GM12878 (cell line): ENCODE data around the gene GNB5. TPM values are rescaled to one million over a fixed set of nuclear protein-coding genes. Genes with fewer than 3 reads are reported as not detected.

ENCODE experiments used
- ATAC-seq: fragments of 200-7000 bp; cut with Tn5 transposase; 3 replicates; pipeline ENCODE4 v1.9.1; 2020; ENCODE audit warnings: mild to moderate bottlenecking, moderate library complexity
- BruUV-seq: library from RNA; stranded (reverse); fragments of 400-500 nt; replicated peaks from 2 replicates; lab custom pipeline; 2021; lab: Mats Ljungman, UMichigan
- CTCF ChIA-PET: fragments of 300-600 bp; sonication (Branson Sonifier 250); formaldehyde crosslinking; extraction: SDS; loops from one replicate; lab custom pipeline; 2021; ENCODE audit warnings: inconsistent platforms; lab: Yijun Ruan, JAX
- POLR2A ChIA-PET: fragments of 350-600 bp; formaldehyde crosslinking; extraction: SDS; loops from one replicate; lab custom pipeline; 2021; ENCODE audit warnings: inconsistent platforms; lab: Charles Lee
- RAD21 ChIA-PET: fragments of 300-600 bp; sonication (Branson Sonifier 250); formaldehyde crosslinking; loops from one replicate; lab custom pipeline; 2023; ENCODE audit warnings: antibody characterized with exemption; ENCODE audit not compliant: unreplicated experiment; lab: Charles Lee
- SMC1A ChIA-PET: fragments of 300-600 bp; sonication (Branson Sonifier 250); formaldehyde crosslinking; loops from one replicate; lab custom pipeline; 2023; ENCODE audit not compliant: unreplicated experiment, uncharacterized antibody; lab: Charles Lee
- DNase-seq: peaks from one replicate; pipeline ENCODE4 v3.0.0-alpha.2; 2011; ENCODE audit warnings: low read depth, low spot score
- FAIRE-seq: peaks from 3 replicates; lab custom pipeline; 2011; peaks lifted over from hg19 to GRCh38; lab: Jason Lieb, UNC
- H2AFZ ChIP-seq: 2 replicates; pipeline ENCODE4 v1.6.0; 2011; ENCODE audit warnings: low read depth, low read length, control low read depth; ENCODE audit not compliant: control insufficient read depth
- H3K27ac ChIP-seq: 2 replicates; pipeline ENCODE4 v1.5.1; 2011; ENCODE audit warnings: control low read depth; ENCODE audit not compliant: control insufficient read depth, insufficient read depth
- H3K27me3 ChIP-seq, 2 experiments: replicated peaks in 1 of 2; 2 replicates each; pipeline versions ENCODE4 v1.6.0 to v1.6.1; 2011; ENCODE audit warnings: low read length in 1 of 2; ENCODE audit not compliant: control insufficient read depth in 2 of 2, insufficient read depth in 2 of 2
- H3K36me3 ChIP-seq, 2 experiments: 2 replicates each; pipeline ENCODE4 v1.5.1; 2011; ENCODE audit warnings: low read length in 1 of 2; ENCODE audit not compliant: control insufficient read depth in 2 of 2, insufficient read depth in 2 of 2
- H3K4me1 ChIP-seq: 2 replicates; pipeline ENCODE4 v1.6.1; 2011; ENCODE audit warnings: mild to moderate bottlenecking, low read length, moderate library complexity, mixed read lengths; ENCODE audit not compliant: control insufficient read depth, insufficient read depth
- H3K4me2 ChIP-seq: 2 replicates; pipeline ENCODE4 v1.6.0; 2011; ENCODE audit warnings: control low read depth; ENCODE audit not compliant: control insufficient read depth, insufficient read depth
- H3K4me3 ChIP-seq: fragments of 200-600 bp; sonication (generic); 2 replicates; pipeline ENCODE4 v1.5.1; 2016
- H3K79me2 ChIP-seq: 2 replicates; pipeline ENCODE4 v1.6.0; 2011; ENCODE audit warnings: low read length; ENCODE audit not compliant: control insufficient read depth, insufficient read depth
- H3K9ac ChIP-seq: 2 replicates; pipeline ENCODE4 v1.8.0; 2011; ENCODE audit warnings: low read length, control low read depth, mixed read lengths; ENCODE audit not compliant: control insufficient read depth, insufficient read depth
- H3K9me3 ChIP-seq: replicated peaks from 3 replicates; pipeline ENCODE4 v1.5.1; 2011; ENCODE audit warnings: mild to moderate bottlenecking, low read length; ENCODE audit not compliant: control insufficient read depth, insufficient read depth
- H4K20me1 ChIP-seq: 2 replicates; pipeline ENCODE4 v1.6.0; 2011; ENCODE audit not compliant: control insufficient read depth, insufficient read depth
- BCL11A ChIP-seq: IDR thresholded peaks from 2 replicates; pipeline ENCODE4 v1.6.1; 2011; ENCODE audit warnings: low read depth, low read length
- CBFB ChIP-seq: IDR thresholded peaks from 2 replicates; pipeline ENCODE4 v1.6.1; 2016; ENCODE audit warnings: antibody characterized with exemption, low read depth
- CBX3 ChIP-seq: fragments of 200-600 bp; sonication (generic); IDR thresholded peaks from 2 replicates; pipeline ENCODE4 v1.6.1; 2016; ENCODE audit warnings: low read depth, borderline replicate concordance
- CHD4 ChIP-seq: fragments of 200-600 bp; sonication (generic); IDR thresholded peaks from 2 replicates; pipeline ENCODE4 v1.6.1; 2016; ENCODE audit warnings: mild to moderate bottlenecking
- EP300 ChIP-seq, 2 experiments: fragments of 150-350 bp in 1 of 2; IDR thresholded peaks; 2 replicates each; pipeline ENCODE4 v1.6.1; 2011 to 2012; ENCODE audit warnings: low read depth in 2 of 2, low read length in 2 of 2, borderline replicate concordance in 1 of 2, improper control_type of control experiment in 1 of 2, inconsistent platforms in 1 of 2; ENCODE audit not compliant: control insufficient read depth in 1 of 2
- ETV6 ChIP-seq, 2 experiments: fragments of 450-650 bp in 1 of 2; IDR thresholded peaks in 1 of 2; conservative IDR thresholded peaks in 1 of 2; 2 replicates each; pipeline ENCODE4 v1.6.1; 2014; ENCODE audit warnings: antibody characterized with exemption in 1 of 2, borderline replicate concordance in 1 of 2, low read depth in 1 of 2, mild to moderate bottlenecking in 1 of 2, moderate library complexity in 1 of 2
- HDAC2 ChIP-seq: fragments of 200-600 bp; sonication (generic); IDR thresholded peaks from 2 replicates; pipeline ENCODE4 v1.6.1; 2017
- KAT2A ChIP-seq: conservative IDR thresholded peaks from 2 replicates; pipeline ENCODE4 v1.6.1; 2011; ENCODE audit warnings: low read depth, low read length; ENCODE audit not compliant: control insufficient read depth
- KDM1A ChIP-seq: fragments of 200-600 bp; sonication (generic); IDR thresholded peaks from 2 replicates; pipeline ENCODE4 v1.6.1; 2016; ENCODE audit warnings: borderline replicate concordance
- KLF5 ChIP-seq: fragments of 450-650 bp; IDR thresholded peaks from 2 replicates; pipeline ENCODE4 v1.6.1; 2014; ENCODE audit warnings: mild to moderate bottlenecking; ENCODE audit not compliant: partially characterized antibody
- MLLT1 ChIP-seq: fragments of 450-650 bp; IDR thresholded peaks from 2 replicates; pipeline ENCODE4 v1.6.1; 2016; ENCODE audit warnings: mild to moderate bottlenecking
- MTA2 ChIP-seq: fragments of 450-650 bp; IDR thresholded peaks from 2 replicates; pipeline ENCODE4 v1.6.1; 2016; ENCODE audit warnings: low read depth, mild to moderate bottlenecking, moderate library complexity
- NFYB ChIP-seq: IDR thresholded peaks from 2 replicates; pipeline ENCODE4 v1.6.1; 2011; ENCODE audit warnings: low read depth, mild to moderate bottlenecking, low read length, improper control_type of control experiment, moderate library complexity; ENCODE audit not compliant: insufficient read depth
- POLR2A ChIP-seq: IDR thresholded peaks from 2 replicates; pipeline ENCODE4 v1.6.1; 2011; ENCODE audit warnings: low read depth, mild to moderate bottlenecking, low read length
- POLR2AphosphoS5 ChIP-seq: IDR thresholded peaks from 2 replicates; pipeline ENCODE4 v1.6.1; 2011; ENCODE audit warnings: mild to moderate bottlenecking, low read length, inconsistent platforms
- SP1 ChIP-seq: IDR thresholded peaks from one replicate; pipeline ENCODE4 v1.6.1; 2011; ENCODE audit warnings: low read depth, low read length
- TBL1XR1 ChIP-seq: IDR thresholded peaks from 2 replicates; pipeline ENCODE4 v1.6.1; 2012; ENCODE audit warnings: low read depth, low read length, improper control_type of control experiment
- YBX1 ChIP-seq: fragments of 450-650 bp; IDR thresholded peaks from 2 replicates; pipeline ENCODE4 v1.6.1; 2016; ENCODE audit warnings: antibody characterized with exemption
- YY1 ChIP-seq: IDR thresholded peaks from 2 replicates; pipeline ENCODE4 v1.6.1; 2011; ENCODE audit warnings: low read depth, mild to moderate bottlenecking, low read length
- ZNF384 ChIP-seq: IDR thresholded peaks from 2 replicates; pipeline ENCODE4 v1.6.1; 2012; ENCODE audit warnings: low read depth, mild to moderate bottlenecking, low read length, improper control_type of control experiment, borderline replicate concordance
- ZNF622 ChIP-seq: fragments of 450-650 bp; IDR thresholded peaks from 2 replicates; pipeline ENCODE4 v1.6.1; 2017; ENCODE audit warnings: mild to moderate bottlenecking, inconsistent platforms
- WGBS: methylation state at CpG from one replicate; pipeline ENCODE4 v1.1.6; 2016; ENCODE audit warnings: low lambda C conversion rate; ENCODE audit not compliant: insufficient replicate concordance, insufficient coverage; ENCODE audit errors: missing lambda C conversion rate; 5-methylcytosine and 5-hydroxymethylcytosine counted together
- in situ Hi-C: fragments of 300-500 bp; cut with MboI; formaldehyde crosslinking; loops from 9 replicates; pipeline ENCODE4 v1.14.3; 2018; ENCODE audit warnings: mixed read lengths
- intact Hi-C: fragments of 100-400 bp; cut with micrococcal nuclease; formaldehyde crosslinking; loops from one replicate; pipeline ENCODE4 v1.14.2; 2022; ENCODE audit not compliant: unreplicated experiment
- polyA plus RNA-seq, 11 experiments: library from polyadenylated mRNA; depleted of rRNA in 4 of 11; unstranded in 6 of 11; stranded (reverse) in 5 of 11; fragments of >200 nt; fragmentation: Nextera tagmentation in 4 of 11; fragmentation: Illumina TruSeq in 1 of 11; extraction: Ambion mirVana in 4 of 11; extraction: Trizol in 1 of 11; gene quantifications; 1 replicate in 1 of 11; 2 replicates in 10 of 11; pipeline versions ENCODE4 v1.2.1 to v1.2.3, GENCODE V29; 2011 to 2016; ENCODE audit warnings: inconsistent platforms in 2 of 11, missing spikeins in 2 of 11, low read depth in 1 of 11
- total RNA-seq, 4 experiments: library from RNA; depleted of rRNA in 3 of 4; stranded (reverse); fragments of >200 nt in 3 of 4; fragmentation: Illumina TruSeq in 1 of 4; extraction: Trizol in 1 of 4; gene quantifications; 2 replicates each; pipeline versions ENCODE4 v1.2.1 to v1.2.3, GENCODE V29; 2013 to 2021
- TF ChIP-seq, protein P1 (sequence below): fragments of 150-350 bp; IDR thresholded peaks from 2 replicates; pipeline ENCODE4 v1.6.1; 2014; ENCODE audit warnings: mild to moderate bottlenecking, low read depth, low read length

Gene GNB5
- total and polyA plus RNA-seq, 10 of the 15 experiments (the other 5 are each of a cell fraction or from before 2014, with no cell fraction given): 2.4 to 25.9 (median 15.2) TPM

DNA sequence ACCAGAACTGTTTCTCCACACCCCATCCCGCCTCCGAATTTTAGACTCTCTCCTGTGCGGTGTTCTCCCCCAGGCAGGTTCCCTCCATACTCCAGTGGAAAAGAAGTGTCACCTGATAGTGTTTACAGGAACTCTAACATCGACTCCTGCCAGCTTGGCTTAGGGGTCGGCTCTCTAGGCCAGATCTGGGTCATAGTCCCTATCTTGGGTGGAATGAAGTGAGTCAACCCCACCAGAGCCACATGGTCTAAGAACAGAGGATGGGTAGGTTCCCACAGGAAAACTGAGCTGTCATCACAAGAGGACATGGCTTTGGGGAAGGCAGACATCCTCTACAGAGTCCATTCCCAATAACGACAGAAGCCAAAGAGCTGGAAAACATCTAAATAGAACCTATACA, 84.6 kb downstream of the GNB5 start (continued):
- TF ChIP-seq CBFB: no peak
- no peak for TF ChIP-seq POLR2A
- TF ChIP-seq ZNF622: no peak
- TF ChIP-seq MLLT1: no peak
- no peak for TF ChIP-seq ZNF384
- TF ChIP-seq, all 136 proteins: peak for 0

DNA sequence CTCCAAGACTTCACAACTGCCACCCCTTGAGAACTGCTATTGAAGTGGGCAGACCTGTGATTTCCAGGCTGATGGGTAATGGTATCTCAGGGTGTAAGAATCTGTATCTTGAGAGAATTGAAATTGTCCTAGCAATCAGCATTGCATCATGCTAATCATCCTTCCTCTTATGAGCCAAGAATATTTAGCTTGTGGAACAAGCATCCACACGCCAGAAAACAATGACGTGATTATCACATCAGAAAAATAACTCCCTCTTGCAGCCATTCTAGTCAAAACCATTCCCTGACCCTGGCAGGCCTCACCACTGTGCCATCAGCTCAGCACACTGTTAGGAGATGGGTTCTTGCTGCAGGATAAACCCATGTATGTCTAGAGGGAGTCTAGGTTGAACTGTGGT, 85.3 kb downstream of the GNB5 start:
- Histone ChIP-seq H3K4me1 (peaks cover 44% of the 10 kb centered on the region), H3K27me3 (no peaks in the 10 kb centered on the region), H3K9me3 (no peaks in the 10 kb centered on the region), H3K9ac (no peak overlapping the region), H3K4me2 (no peak overlapping the region), H3K79me2 (peaks cover 4% of the 10 kb centered on the region), H4K20me1 (no peaks in the 10 kb centered on the region), H3K36me3 (no peaks in the 10 kb centered on the region), H3K27ac (no peak overlapping the region), H2AFZ (no peak overlapping the region), H3K4me3 (no peak overlapping the region)
- in situ Hi-C loops: no loop called here
- WGBS: 89% methylated on average over 2 of the region's 2 CpGs
- ChIA-PET CTCF (interaction anchor here (13.9 to 17.4 kb wide), 2 partner anchors 25 to 31 kb away, joined by 115 to 251 read pairs; no protein-coding TSS in a partner anchor), POLR2A (interaction anchor here (1.0 to 8.9 kb wide), 6 partner anchors 8 to 99 kb away, joined by 3 to 86 read pairs (median 6); no protein-coding TSS in a partner anchor), RAD21 (interaction anchor here (1.1 to 11.8 kb wide), 4 partner anchors 8 to 85 kb away, joined by 3 to 203 read pairs (median 72); no protein-coding TSS in a partner anchor), SMC1A (interaction anchor here (1.4 to 12.5 kb wide), 5 partner anchors 26 to 374 kb away, joined by 3 to 179 read pairs (median 31); no protein-coding TSS in a partner anchor)
- FAIRE-seq (no peak), DNase-seq (no peak), ATAC-seq (no peak)
- BruUV-seq: no TSS peak
- intact Hi-C loops: loop anchor here (10.0 kb wide), 1 partner anchor 371 kb away; the partner anchor contains the start of gene LYSMD2
- no peak for TF ChIP-seq BCL11A
- no peak for TF ChIP-seq MTA2
- no peak for TF ChIP-seq NFYB
- TF ChIP-seq YY1: no peak
- no peak for TF ChIP-seq POLR2AphosphoS5
- TF ChIP-seq SP1: no peak
- no peak for TF ChIP-seq ETV6 (conservative IDR thresholded peaks at IDR 0.05 in 1 of 2, IDR thresholded peaks at IDR 0.05 in 1 of 2; ENCODE audit: borderline replicate concordance in 1 of 2, low read depth in 1 of 2)
- no peak for TF ChIP-seq YBX1
- TF ChIP-seq HDAC2: no peak
- TF ChIP-seq, protein P1, sequence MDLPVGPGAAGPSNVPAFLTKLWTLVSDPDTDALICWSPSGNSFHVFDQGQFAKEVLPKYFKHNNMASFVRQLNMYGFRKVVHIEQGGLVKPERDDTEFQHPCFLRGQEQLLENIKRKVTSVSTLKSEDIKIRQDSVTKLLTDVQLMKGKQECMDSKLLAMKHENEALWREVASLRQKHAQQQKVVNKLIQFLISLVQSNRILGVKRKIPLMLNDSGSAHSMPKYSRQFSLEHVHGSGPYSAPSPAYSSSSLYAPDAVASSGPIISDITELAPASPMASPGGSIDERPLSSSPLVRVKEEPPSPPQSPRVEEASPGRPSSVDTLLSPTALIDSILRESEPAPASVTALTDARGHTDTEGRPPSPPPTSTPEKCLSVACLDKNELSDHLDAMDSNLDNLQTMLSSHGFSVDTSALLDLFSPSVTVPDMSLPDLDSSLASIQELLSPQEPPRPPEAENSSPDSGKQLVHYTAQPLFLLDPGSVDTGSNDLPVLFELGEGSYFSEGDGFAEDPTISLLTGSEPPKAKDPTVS: no peak
- TF ChIP-seq CBX3: no peak
- TF ChIP-seq KLF5: no peak
- TF ChIP-seq EP300 (IDR thresholded peaks at IDR 0.05; ENCODE audit: borderline replicate concordance in 1 of 2, control insufficient read depth in 1 of 2, low read depth in 2 of 2, low read length in 2 of 2): no peak
- TF ChIP-seq KDM1A: no peak
- TF ChIP-seq KAT2A: no peak
- no peak for TF ChIP-seq CHD4
- TF ChIP-seq TBL1XR1: no peak
